ENCODE data around the gene GPR108.

GPR108 gene

GRCh38 chr19:6737873-6738786, 750 bp upstream of the GPR108 start:
- POLR2A ChIA-PET, result interaction anchor here (0.7 to 2.0 kb wide), 8 partner anchors 10 to 231 kb away, joined by 3 to 8 read pairs (median 4); no protein-coding TSS in a partner anchor

GRCh38 chr19:6736917-6737283, 480 bp downstream of the GPR108 start:
- TF ChIP-seq FOXA1 (IDR thresholded peaks at IDR 0.05) (no peak), L3MBTL2 (conservative IDR thresholded peaks at IDR 0.05) (no peak), FOXK2 (IDR thresholded peaks at IDR 0.05) (no peak), TARDBP (IDR thresholded peaks at IDR 0.05) (no peak), CTBP1 (IDR thresholded peaks at IDR 0.05; ENCODE audit: borderline replicate concordance) (no peak), ZNF384 (IDR thresholded peaks at IDR 0.05) (no peak), LEF1 (IDR thresholded peaks at IDR 0.05; ENCODE audit: borderline replicate concordance) (no peak), ELF4 (IDR thresholded peaks at IDR 0.05) (no peak), SP1 (IDR thresholded peaks at IDR 0.05) (no peak), FOXM1 (IDR thresholded peaks at IDR 0.05; ENCODE audit: borderline replicate concordance) (no peak), HDGF (IDR thresholded peaks at IDR 0.05; ENCODE audit: borderline replicate concordance) (no peak), SUZ12 (IDR thresholded peaks at IDR 0.05) (no peak), BHLHE40 (IDR thresholded peaks at IDR 0.05; ENCODE audit: borderline replicate concordance) (no peak), ARNT (IDR thresholded peaks at IDR 0.05) (no peak), PKNOX1 (IDR thresholded peaks at IDR 0.05) (no peak), NFRKB (IDR thresholded peaks at IDR 0.05) (no peak)
- POLR2A ChIA-PET, result interaction anchor here (0.6 to 1.8 kb wide), 9 partner anchors 8 to 278 kb away, joined by 3 to 5 read pairs (median 4); partner anchors contain the start of gene SLC25A23

More at GRCh38 chr19:6737873-6738786, 750 bp upstream of the GPR108 start:
- CTCF ChIA-PET, result interaction anchor here (0.6 to 1.2 kb wide), 5 partner anchors 15 to 125 kb away, joined by 3 to 7 read pairs (median 3); no protein-coding TSS in a partner anchor
- TF ChIP-seq ZNF384 (IDR thresholded peaks at IDR 0.05) (no peak), ELF4 (IDR thresholded peaks at IDR 0.05) (peak; percentile 75)
- peak; percentile 39 for DNase-seq (ENCODE audit: extremely low spot score)

GRCh38 chr19:6736169-6736916, 1.0 kb downstream of the GPR108 start:
- CTCF ChIA-PET, result interaction anchor here (0.6 kb wide), 1 partner anchor 216 kb away, joined by 6 read pairs; no protein-coding TSS in a partner anchor
- DNase-seq (ENCODE audit: extremely low spot score), result peak; percentile 68
- POLR2A ChIA-PET, result interaction anchor here (0.6 to 1.4 kb wide), 6 partner anchors 9 to 277 kb away, joined by 3 to 5 read pairs (median 4); partner anchors contain the start of gene SLC25A23
- no peak for TF ChIP-seq FOXM1 (IDR thresholded peaks at IDR 0.05; ENCODE audit: borderline replicate concordance)
- no peak for TF ChIP-seq TARDBP (IDR thresholded peaks at IDR 0.05)
- TF ChIP-seq L3MBTL2 (conservative IDR thresholded peaks at IDR 0.05), result peak; percentile 75
- no peak for TF ChIP-seq ARNT (IDR thresholded peaks at IDR 0.05)
- no peak for TF ChIP-seq NFRKB (IDR thresholded peaks at IDR 0.05)
- no peak for TF ChIP-seq SUZ12 (IDR thresholded peaks at IDR 0.05)
- TF ChIP-seq LEF1 (IDR thresholded peaks at IDR 0.05; ENCODE audit: borderline replicate concordance), result no peak

More at GRCh38 chr19:6736917-6737283, 480 bp downstream of the GPR108 start:
- CTCF ChIA-PET, result interaction anchor here (0.6 kb wide), 2 partner anchors 46 to 1464 kb away, joined by 3 read pairs; no protein-coding TSS in a partner anchor
- no peak for DNase-seq (ENCODE audit: extremely low spot score)

- TF ChIP-seq FOXA1 (IDR thresholded peaks at IDR 0.05) (no peak), L3MBTL2 (conservative IDR thresholded peaks at IDR 0.05) (no peak), ELF4 (IDR thresholded peaks at IDR 0.05) (no peak), TARDBP (IDR thresholded peaks at IDR 0.05) (no peak), FOXM1 (IDR thresholded peaks at IDR 0.05; ENCODE audit: borderline replicate concordance) (no peak), PKNOX1 (IDR thresholded peaks at IDR 0.05) (no peak), LEF1 (IDR thresholded peaks at IDR 0.05; ENCODE audit: borderline replicate concordance) (no peak), BHLHE40 (IDR thresholded peaks at IDR 0.05; ENCODE audit: borderline replicate concordance) (no peak), FOXK2 (IDR thresholded peaks at IDR 0.05) (no peak), CTBP1 (IDR thresholded peaks at IDR 0.05; ENCODE audit: borderline replicate concordance) (no peak), SUZ12 (IDR thresholded peaks at IDR 0.05) (no peak), ZNF384 (IDR thresholded peaks at IDR 0.05) (no peak), SP1 (IDR thresholded peaks at IDR 0.05) (no peak)
- no peak for DNase-seq (ENCODE audit: extremely low spot score)
- POLR2A ChIA-PET, result interaction anchor here (1.4 kb wide), 1 partner anchor 32 kb away, joined by 3 read pairs; no protein-coding TSS in a partner anchor
- CTCF ChIA-PET, result no interaction called here
Measured at GRCh38 chr19:6735181-6735911, 2.0 kb downstream of the GPR108 start.

GRCh38 chr19:6734096-6734696, 3.2 kb downstream of the GPR108 start:
- ChIA-PET POLR2A (no interaction called here), CTCF (no interaction called here)
- DNase-seq (ENCODE audit: extremely low spot score), result no peak
- TF ChIP-seq PKNOX1 (IDR thresholded peaks at IDR 0.05) (no peak), BHLHE40 (IDR thresholded peaks at IDR 0.05; ENCODE audit: borderline replicate concordance) (no peak), TARDBP (IDR thresholded peaks at IDR 0.05) (no peak), ARNT (IDR thresholded peaks at IDR 0.05) (no peak), LEF1 (IDR thresholded peaks at IDR 0.05; ENCODE audit: borderline replicate concordance) (no peak), CTBP1 (IDR thresholded peaks at IDR 0.05; ENCODE audit: borderline replicate concordance) (no peak)
